Activated CD8-positive, alpha-beta memory T cell treated with anti-CD3 and anti-CD28 coated beads for 36 hours (primary cell): ENCODE data around the gene HSPA12A. TPM values are rescaled to one million over a fixed set of nuclear protein-coding genes. Genes with fewer than 3 reads are reported as not detected.

ENCODE experiments used
- CTCF ChIA-PET: fragments of 350-600 bp; sonication (Branson Sonifier 250); formaldehyde crosslinking; loops from one replicate; lab custom pipeline; 2021; ENCODE audit warnings: antibody characterized with exemption; lab: Charles Lee
- POLR2A ChIA-PET: fragments of 350-600 bp; sonication (Branson Sonifier 250); formaldehyde crosslinking; loops from one replicate; lab custom pipeline; 2021; ENCODE audit warnings: antibody characterized with exemption; lab: Charles Lee
- total RNA-seq, 2 experiments: library from RNA; stranded (reverse); gene quantifications; one replicate each; pipeline ENCODE4 v1.2.3, GENCODE V29; 2021

HSPA12A gene
- total RNA-seq, 2 experiments from 2014 or later: not detected

GRCh38 chr10:116683821-116684220 lies 58.5 kb downstream of the HSPA12A start:
- CTCF ChIA-PET: interaction anchor here (1.0 kb wide), 1 partner anchor 104 kb away, joined by 3 read pairs; no protein-coding TSS in a partner anchor
- POLR2A ChIA-PET: no interaction called here

- POLR2A ChIA-PET: no interaction called here
- CTCF ChIA-PET: interaction anchor here (1.0 kb wide), 1 partner anchor 104 kb away, joined by 3 read pairs; no protein-coding TSS in a partner anchor
Observed at GRCh38 chr10:116683166-116683565, 59.2 kb downstream of the HSPA12A start.

- CTCF ChIA-PET: no interaction called here
- POLR2A ChIA-PET: no interaction called here
Observed at GRCh38 chr10:116679351-116679750, 63.0 kb downstream of the HSPA12A start.

- POLR2A ChIA-PET: no interaction called here
- CTCF ChIA-PET: no interaction called here
Observed at GRCh38 chr10:116676633-116677032, 65.7 kb downstream of the HSPA12A start.

GRCh38 chr10:116676118-116676517 lies 66.2 kb downstream of the HSPA12A start:
- ChIA-PET CTCF (no interaction called here), POLR2A (no interaction called here)

GRCh38 chr10:116674901-116675423 lies 67.4 kb downstream of the HSPA12A start:
- POLR2A ChIA-PET: no interaction called here
- CTCF ChIA-PET: no interaction called here

- ChIA-PET POLR2A (no interaction called here), CTCF (no interaction called here)
Observed at GRCh38 chr10:116673866-116674265, 68.5 kb downstream of the HSPA12A start.

GRCh38 chr10:116672891-116673290 lies 69.5 kb downstream of the HSPA12A start:
- CTCF ChIA-PET: no interaction called here
- POLR2A ChIA-PET: no interaction called here

GRCh38 chr10:116671274-116671926 lies 71.0 kb downstream of the HSPA12A start:
- ChIA-PET CTCF (no interaction called here), POLR2A (no interaction called here)

GRCh38 chr10:116670706-116671105 lies 71.7 kb downstream of the HSPA12A start:
- CTCF ChIA-PET: no interaction called here
- POLR2A ChIA-PET: no interaction called here

- ChIA-PET CTCF (no interaction called here), POLR2A (no interaction called here)
Observed at GRCh38 chr10:116669832-116670644, 72.3 kb downstream of the HSPA12A start.

GRCh38 chr10:116669080-116669479 lies 73.3 kb downstream of the HSPA12A start:
- CTCF ChIA-PET: no interaction called here

GRCh38 chr10:116668446-116668845 lies 73.9 kb downstream of the HSPA12A start:
- CTCF ChIA-PET: no interaction called here
- POLR2A ChIA-PET: no interaction called here

More at GRCh38 chr10:116669080-116669479, 73.3 kb downstream of the HSPA12A start:
- POLR2A ChIA-PET: no interaction called here

GRCh38 chr10:116668018-116668417 lies 74.3 kb downstream of the HSPA12A start:
- POLR2A ChIA-PET: no interaction called here
- CTCF ChIA-PET: no interaction called here

GRCh38 chr10:116667484-116667883 lies 74.9 kb downstream of the HSPA12A start:
- ChIA-PET POLR2A (no interaction called here), CTCF (no interaction called here)

GRCh38 chr10:116665541-116666125 lies 76.7 kb downstream of the HSPA12A start:
- ChIA-PET CTCF (no interaction called here), POLR2A (no interaction called here)

- ChIA-PET CTCF (no interaction called here), POLR2A (no interaction called here)
Observed at GRCh38 chr10:116664631-116665030, 77.7 kb downstream of the HSPA12A start.

GRCh38 chr10:116663342-116663741 lies 79.0 kb downstream of the HSPA12A start:
- CTCF ChIA-PET: no interaction called here
- POLR2A ChIA-PET: no interaction called here

GRCh38 chr10:116660860-116661259 lies 81.5 kb downstream of the HSPA12A start:
- CTCF ChIA-PET: interaction anchor here (0.7 kb wide), 1 partner anchor 1567 kb away, joined by 3 read pairs; no protein-coding TSS in a partner anchor
- POLR2A ChIA-PET: no interaction called here

- POLR2A ChIA-PET: no interaction called here
- CTCF ChIA-PET: no interaction called here
Observed at GRCh38 chr10:116659049-116659670, 83.2 kb downstream of the HSPA12A start.
